Measurements from ENCODE around the gene ANKRD23. TPM values are rescaled to one million over a fixed set of nuclear protein-coding genes. Genes with fewer than 3 reads are reported as not detected.

The ANKRD23 gene
- total RNA-seq, 2 donors from 2014 or later: 7.4 to 12.9 TPM

DNA sequence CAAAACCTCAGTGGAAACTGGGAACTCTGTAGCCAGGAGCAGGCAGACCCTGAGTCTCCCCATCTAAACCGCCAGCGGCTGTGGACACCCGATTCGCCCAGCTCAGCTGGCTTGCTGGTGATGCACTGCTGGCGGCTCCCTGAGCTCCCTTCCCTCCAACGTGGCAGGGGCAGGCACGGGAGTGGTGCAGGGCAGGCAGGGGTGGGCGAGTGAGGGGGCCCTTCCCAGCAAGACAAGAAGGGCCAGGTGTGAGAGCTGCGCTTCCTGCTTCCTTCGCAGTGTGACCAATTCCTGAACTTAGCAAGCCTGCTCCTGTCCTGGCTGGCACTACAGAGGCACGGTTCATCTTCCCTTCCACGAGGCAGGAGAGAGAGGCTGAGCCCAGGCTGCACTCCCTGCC is 38.4 kb upstream of the ANKRD23 start:
- Mint-ChIP-seq H3K27ac (no peak overlapping the region), H3K36me3 (no peaks in the 10 kb centered on the region), H3K9me3 (no peaks in the 10 kb centered on the region), H3K4me1 (ENCODE audit: low read depth in 2 of 2) (peaks cover 0 to 3% of the 10 kb centered on the region in 2 donors), H3K4me3 (no peak overlapping the region), H3K27me3 (no peaks in the 10 kb centered on the region)
- no peak for DNase-seq (ENCODE audit: low spot score)
- no peak for ATAC-seq

DNA sequence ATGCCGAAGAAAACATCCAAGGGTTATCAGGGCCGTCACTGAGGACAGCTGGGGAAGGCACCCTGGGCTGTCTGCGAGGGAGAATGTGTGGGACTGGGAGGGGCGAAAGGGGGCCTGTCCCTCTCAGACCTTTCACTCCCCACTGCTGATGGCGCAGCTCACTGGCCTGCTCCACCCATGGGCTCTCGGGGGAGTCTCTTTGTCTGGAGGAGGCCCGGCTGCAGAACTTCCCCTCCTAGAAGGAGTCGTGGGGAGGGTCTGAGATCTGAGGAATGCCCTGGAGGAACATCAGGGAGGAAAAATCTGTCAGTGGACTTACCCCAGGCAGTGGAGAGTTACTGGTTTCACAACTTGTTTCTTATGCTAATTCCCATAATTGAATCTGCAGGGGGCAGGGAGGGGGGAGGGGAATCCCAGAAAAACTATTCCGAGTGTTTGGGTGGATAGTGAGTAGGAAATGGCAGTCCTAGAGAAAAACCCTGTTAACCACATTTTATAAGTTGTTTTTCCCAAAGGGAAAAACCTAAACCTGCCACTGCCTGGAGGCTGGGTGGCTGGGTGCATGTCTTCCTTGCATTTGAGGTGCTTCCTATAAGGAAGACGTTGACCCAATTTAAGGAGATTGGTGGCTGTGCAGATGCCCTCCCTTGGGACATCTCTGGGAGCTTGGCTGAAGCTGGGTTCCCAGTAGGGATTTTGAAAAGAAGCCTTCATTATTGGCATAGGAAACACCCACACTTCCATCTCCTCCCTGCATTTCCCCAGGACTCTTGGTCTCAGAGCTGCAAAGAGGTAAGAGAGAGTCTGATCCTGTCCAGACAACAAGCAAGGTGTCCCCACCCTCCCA is 37.8 kb upstream of the ANKRD23 start:
- no peaks in the 10 kb centered on the region for H3K27me3 Mint-ChIP-seq
- DNase-seq (ENCODE audit: low spot score): no peak
- no peak overlapping the region for H3K4me3 Mint-ChIP-seq
- H3K36me3 Mint-ChIP-seq: no peaks in the 10 kb centered on the region
- peaks cover 0 to 4% of the 10 kb centered on the region in 2 donors for H3K4me1 Mint-ChIP-seq (ENCODE audit: low read depth in 2 of 2)
- H3K27ac Mint-ChIP-seq: no peak overlapping the region
- no peaks in the 10 kb centered on the region for H3K9me3 Mint-ChIP-seq
- ATAC-seq: no peak

DNA sequence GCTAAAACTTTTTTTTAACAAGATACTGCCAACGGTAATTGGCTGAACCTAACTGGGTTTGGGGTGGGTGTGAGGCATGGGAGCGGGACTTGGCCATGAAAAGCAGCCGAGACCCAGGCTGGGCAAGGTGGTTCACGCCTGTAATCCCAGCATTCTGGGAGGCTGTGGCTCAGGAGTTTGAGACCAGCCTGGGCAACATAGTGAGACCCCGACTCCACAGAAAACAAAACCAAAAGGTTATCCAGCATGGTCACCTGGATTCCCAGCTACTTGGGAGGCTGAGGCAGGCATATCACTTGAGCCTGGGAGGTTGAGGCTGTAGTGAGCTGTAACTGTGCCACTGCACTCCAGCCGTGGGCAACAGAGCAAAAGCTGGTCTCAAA is 37.1 kb upstream of the ANKRD23 start:
- no peaks in the 10 kb centered on the region for H3K9me3 Mint-ChIP-seq
- no peak overlapping the region for H3K27ac Mint-ChIP-seq
- no peak overlapping the region for H3K4me3 Mint-ChIP-seq
- no peaks in the 10 kb centered on the region for H3K36me3 Mint-ChIP-seq
- peaks cover 0 to 6% of the 10 kb centered on the region in 2 donors for H3K4me1 Mint-ChIP-seq (ENCODE audit: low read depth in 2 of 2)
- DNase-seq (ENCODE audit: low spot score) (no peak), ATAC-seq (no peak)
- no peaks in the 10 kb centered on the region for H3K27me3 Mint-ChIP-seq

DNA sequence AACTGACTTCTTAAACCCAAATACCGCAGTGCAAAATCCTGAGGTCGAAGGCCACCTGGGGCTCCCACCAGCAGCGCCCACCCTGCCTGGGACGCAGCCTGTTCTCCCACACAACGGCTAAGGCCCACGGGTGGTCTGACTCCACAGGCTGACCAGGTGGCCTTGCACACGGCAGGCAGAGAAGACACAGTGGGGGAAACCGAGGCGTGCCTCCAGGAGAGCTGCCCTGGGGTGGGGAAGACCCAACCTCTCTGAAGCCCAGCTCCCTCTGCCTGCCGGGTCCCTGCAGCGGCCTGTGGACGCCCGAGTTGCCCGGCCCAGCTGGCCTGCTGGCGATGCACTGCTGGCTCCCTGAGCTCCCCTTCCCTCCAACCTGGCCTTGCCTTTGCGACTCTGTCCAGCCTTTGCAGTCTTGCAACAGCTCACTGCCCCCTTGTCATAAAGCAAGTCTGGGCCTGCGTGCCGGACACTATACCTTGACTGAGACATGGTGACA is 35.8 kb upstream of the ANKRD23 start:
- peak overlapping the region in 1 of 2 donors; percentile 68 for H3K27ac Mint-ChIP-seq
- no peaks in the 10 kb centered on the region for H3K9me3 Mint-ChIP-seq
- no peak for ATAC-seq
- no peaks in the 10 kb centered on the region for H3K36me3 Mint-ChIP-seq
- no peak overlapping the region for H3K4me3 Mint-ChIP-seq
- H3K4me1 Mint-ChIP-seq (ENCODE audit: low read depth in 2 of 2): peaks cover 0 to 13% of the 10 kb centered on the region in 2 donors
- H3K27me3 Mint-ChIP-seq: no peaks in the 10 kb centered on the region
- no peak for DNase-seq (ENCODE audit: low spot score)

DNA sequence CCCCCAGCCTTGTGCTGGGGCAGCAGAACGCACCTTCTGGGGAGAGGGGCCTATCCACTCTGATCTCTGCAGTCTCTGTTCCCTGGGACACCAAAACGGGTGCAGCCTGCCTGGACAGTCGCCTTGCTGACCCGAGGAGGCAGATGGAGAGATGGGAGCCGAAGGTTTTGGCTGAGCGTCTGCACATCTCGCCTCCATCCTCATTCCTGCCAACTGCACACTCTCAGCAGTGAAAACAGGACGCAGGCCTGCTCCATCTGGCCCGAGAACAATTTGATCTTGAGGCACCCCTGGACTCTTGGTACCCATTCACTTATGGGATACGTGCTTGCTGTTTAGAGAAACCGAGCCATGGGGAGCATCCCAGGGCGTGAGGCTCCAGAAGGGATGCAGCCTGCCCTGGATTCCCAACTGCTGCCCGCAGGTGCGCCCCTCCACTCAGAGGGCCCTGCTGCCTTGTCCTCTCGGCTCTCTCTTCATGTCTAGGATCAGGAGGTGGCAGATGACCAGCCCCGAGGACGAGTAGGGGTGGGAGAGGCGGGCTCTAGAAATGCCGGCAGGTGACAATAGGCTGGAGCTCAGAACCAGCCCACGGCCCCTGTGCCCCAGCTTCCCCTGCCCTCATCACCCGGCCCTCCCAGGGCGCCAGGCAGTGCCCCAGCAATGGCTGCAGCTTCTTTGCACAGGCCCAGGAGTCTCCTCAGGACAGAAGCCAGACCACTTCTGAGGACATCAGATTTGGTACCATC is 35.1 kb upstream of the ANKRD23 start:
- DNase-seq (ENCODE audit: low spot score) (no peak), ATAC-seq (no peak)
- Mint-ChIP-seq H3K27ac (no peak overlapping the region), H3K4me1 (ENCODE audit: low read depth in 2 of 2) (peaks cover 0 to 16% of the 10 kb centered on the region in 2 donors), H3K27me3 (no peaks in the 10 kb centered on the region), H3K4me3 (no peak overlapping the region), H3K9me3 (no peaks in the 10 kb centered on the region), H3K36me3 (no peaks in the 10 kb centered on the region)

DNA sequence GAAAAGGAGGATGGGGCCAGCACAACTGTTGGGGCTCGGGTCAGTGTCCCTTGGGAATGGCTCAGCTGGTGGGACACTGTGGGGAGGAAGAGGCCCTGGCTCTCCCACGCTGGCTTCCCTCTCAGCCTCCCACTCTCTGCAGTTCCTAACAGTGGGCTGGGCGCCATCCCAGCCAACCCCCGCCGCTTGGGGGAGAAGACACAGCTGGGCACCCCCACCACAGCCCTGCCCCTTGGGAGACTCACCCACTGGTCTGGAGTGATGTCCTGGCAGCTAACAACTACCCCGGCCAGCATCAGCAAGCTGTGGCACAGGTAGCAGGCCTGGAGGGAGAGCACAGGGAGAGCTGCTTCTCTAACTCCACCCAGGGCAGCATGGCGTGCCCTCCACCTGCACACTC is 34.4 kb upstream of the ANKRD23 start:
- H3K9me3 Mint-ChIP-seq: no peaks in the 10 kb centered on the region

DNA sequence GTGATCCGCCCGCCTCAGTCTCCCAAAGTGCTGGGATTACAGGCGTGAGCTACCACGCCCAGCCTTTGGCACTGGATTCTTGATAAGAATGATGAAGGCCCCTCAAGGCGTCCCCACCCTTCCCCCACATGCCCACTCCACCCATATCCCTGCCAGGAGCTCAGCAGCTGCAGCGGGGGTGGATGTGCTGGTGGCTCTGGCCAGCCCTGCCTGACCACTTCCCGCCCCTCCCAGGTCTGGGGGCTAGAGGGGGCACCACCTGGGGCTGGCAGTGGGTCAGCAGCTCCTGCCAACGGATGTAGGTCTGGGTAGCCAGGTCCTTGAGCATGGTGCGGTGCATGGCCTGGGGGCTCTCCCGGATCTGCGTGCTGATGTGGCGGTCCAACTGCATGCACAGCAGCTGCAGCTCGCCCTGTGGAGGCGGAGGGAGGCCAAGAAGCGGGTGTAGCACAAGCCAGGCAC is 33.8 kb upstream of the ANKRD23 start:
- ATAC-seq: no peak
- no peaks in the 10 kb centered on the region for H3K27me3 Mint-ChIP-seq
- no peaks in the 10 kb centered on the region for H3K36me3 Mint-ChIP-seq

More for the DNA sequence above, 34.4 kb upstream of the ANKRD23 start:
- no peaks in the 10 kb centered on the region for H3K27me3 Mint-ChIP-seq
- DNase-seq (ENCODE audit: low spot score): no peak
- no peak for ATAC-seq
- H3K27ac Mint-ChIP-seq: no peak overlapping the region
- H3K36me3 Mint-ChIP-seq: no peaks in the 10 kb centered on the region
- H3K4me1 Mint-ChIP-seq (ENCODE audit: low read depth in 2 of 2): peaks cover 0 to 16% of the 10 kb centered on the region in 2 donors
- no peak overlapping the region for H3K4me3 Mint-ChIP-seq

DNA sequence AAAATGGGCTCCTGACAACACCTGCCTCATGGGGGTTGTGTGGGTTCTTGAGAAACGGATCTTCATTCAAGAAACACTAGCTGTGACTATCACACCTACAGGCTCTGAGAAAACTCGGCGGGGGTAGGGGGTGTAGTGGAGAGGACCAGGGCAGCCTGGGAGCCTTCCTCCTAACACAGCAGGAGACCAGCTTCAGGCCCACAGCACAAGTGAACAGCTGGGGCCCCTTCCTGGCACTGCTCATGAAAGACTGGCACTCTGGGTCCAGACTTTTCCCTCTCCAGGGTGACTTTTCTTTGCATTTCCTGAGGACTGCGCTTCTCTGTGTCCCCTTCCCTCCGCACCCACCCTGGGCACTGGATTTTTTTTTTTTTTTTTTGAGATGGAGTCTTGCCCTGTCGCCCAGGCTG is 33.2 kb upstream of the ANKRD23 start:
- peak in 1 of 2 donors; percentile 10 for ATAC-seq
- H3K27ac Mint-ChIP-seq: no peak overlapping the region
- H3K27me3 Mint-ChIP-seq: no peaks in the 10 kb centered on the region

More for the DNA sequence above, 33.8 kb upstream of the ANKRD23 start:
- Mint-ChIP-seq H3K9me3 (no peaks in the 10 kb centered on the region), H3K4me3 (no peak overlapping the region), H3K27ac (no peak overlapping the region), H3K4me1 (ENCODE audit: low read depth in 2 of 2) (peaks cover 0 to 16% of the 10 kb centered on the region in 2 donors)
- DNase-seq (ENCODE audit: low spot score): no peak

DNA sequence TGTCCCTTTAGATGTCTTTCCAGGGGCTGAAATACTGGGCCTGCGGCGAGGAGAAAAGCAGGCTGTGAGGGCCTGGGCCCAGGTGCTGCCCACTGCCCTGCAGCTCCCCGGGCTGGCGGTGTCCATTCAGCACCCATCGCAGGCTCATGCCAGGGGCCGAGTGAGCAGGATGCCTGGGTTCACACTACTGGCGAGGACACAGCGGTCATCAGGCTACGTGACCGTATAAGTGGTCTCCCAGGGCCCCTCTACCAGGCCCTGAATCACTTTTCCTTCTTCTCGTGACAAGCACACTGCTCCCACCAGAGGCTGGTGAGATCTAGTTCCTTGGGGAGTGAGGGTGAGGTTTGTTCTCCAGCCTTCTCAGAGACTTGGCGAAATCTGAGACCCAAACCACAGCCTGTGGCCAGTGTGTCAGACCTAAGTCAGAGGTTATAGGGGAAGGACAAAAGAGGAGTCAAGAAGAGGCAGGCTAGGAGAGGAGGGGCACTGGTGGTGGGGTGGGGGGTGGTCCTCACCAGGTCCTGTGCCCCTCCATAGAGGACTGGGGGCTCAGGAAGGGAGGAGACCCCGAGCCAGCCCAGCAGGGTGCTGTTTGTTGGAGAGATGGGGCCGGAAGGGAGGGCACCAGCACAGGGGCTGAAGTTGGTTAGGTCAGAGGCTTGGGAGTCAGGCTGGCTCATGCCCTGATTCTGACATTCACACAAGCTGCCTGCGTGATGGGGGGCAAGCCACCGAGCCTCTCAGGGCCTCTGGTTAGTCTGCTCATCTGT is 32.6 kb upstream of the ANKRD23 start:
- Mint-ChIP-seq H3K4me3 (no peak overlapping the region), H3K9me3 (no peaks in the 10 kb centered on the region), H3K27ac (no peak overlapping the region), H3K36me3 (no peaks in the 10 kb centered on the region), H3K27me3 (no peaks in the 10 kb centered on the region), H3K4me1 (ENCODE audit: low read depth in 2 of 2) (peaks cover 0 to 16% of the 10 kb centered on the region in 2 donors)
- DNase-seq (ENCODE audit: low spot score) (no peak), ATAC-seq (peak; percentile 25)

More for the DNA sequence above, 33.2 kb upstream of the ANKRD23 start:
- Mint-ChIP-seq H3K4me1 (ENCODE audit: low read depth in 2 of 2) (peaks cover 0 to 16% of the 10 kb centered on the region in 2 donors), H3K36me3 (no peaks in the 10 kb centered on the region), H3K9me3 (no peaks in the 10 kb centered on the region), H3K4me3 (no peak overlapping the region)
- no peak for DNase-seq (ENCODE audit: low spot score)

DNA sequence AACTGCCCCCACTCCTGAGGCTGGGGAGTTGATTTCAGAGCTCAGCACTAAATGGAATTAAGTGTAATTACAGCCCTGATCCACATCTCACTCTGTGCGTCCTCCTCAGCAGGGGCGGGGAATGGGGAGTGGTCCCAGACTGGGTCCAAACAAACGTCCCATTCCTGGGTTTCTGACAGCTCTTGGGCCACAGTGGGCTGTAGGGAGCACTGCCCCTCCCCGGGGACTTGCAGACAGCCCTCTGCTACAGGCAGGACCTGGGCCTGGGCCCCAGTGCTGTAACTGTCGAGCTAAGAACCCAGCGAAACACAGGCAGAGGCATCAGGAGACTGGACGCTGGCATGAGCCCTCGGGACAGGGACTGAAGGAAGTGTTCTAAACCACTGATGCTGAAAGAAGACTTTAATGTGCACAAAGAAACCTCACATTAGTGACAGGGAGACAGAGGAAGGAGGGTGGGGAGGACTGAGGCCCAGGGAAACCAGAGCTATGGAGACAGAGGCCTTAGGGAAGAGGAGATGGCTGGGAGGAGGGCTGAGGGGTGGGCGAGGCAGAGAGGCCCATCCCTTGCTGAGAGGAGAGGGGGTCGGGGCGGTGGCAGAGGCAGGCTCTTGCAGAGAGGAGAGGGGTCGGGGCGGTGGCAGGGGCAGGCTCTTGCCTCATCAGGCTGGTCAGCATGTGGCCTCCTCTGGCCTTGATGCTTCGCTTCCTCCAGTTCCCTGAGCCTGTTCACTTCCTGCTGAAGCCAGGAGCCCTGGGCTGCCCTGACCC is 31.9 kb upstream of the ANKRD23 start:
- Mint-ChIP-seq H3K36me3 (no peaks in the 10 kb centered on the region), H3K9me3 (no peaks in the 10 kb centered on the region), H3K4me3 (no peak overlapping the region), H3K27ac (peak overlapping the region in 1 of 2 donors; percentile 67), H3K27me3 (no peaks in the 10 kb centered on the region), H3K4me1 (ENCODE audit: low read depth in 2 of 2) (peaks cover 3 to 19% of the 10 kb centered on the region in 2 donors)
- peak in 1 of 2 donors; percentile 17 for ATAC-seq
- no peak for DNase-seq (ENCODE audit: low spot score)

DNA sequence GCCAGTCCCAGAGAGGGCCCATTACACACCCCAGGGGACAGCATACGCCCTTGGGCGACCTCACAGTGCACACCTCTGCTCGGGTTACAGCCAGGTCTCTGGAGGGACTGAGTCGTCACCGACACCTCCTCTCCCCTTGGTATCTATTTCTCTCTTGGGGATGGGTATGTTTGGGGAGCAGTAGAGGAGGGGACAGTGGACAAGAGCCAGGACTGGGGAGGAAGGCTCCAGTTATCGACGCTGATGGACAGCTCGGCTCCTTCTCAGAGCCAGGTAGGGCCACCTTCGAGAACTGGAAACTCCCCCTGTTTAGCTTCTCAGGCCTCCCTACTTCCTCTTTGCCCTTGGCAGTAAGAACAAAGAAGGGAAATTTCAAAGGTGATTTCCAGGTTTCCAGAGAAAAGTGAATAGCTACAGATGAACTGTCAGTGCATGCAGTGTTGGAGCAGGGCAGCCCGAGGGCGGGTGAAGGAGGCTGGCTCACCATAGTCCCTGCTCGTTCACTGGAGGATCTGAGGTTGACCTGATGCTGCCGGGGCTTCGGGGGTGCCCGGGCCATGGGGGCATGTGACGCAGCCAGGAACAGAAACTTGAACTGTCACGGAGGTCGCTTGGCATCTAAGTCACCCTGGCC is 30.5 kb upstream of the ANKRD23 start:
- ATAC-seq (no peak), DNase-seq (ENCODE audit: low spot score) (no peak)
- no peaks in the 10 kb centered on the region for H3K27me3 Mint-ChIP-seq
- peaks cover 7 to 22% of the 10 kb centered on the region in 2 donors for H3K4me1 Mint-ChIP-seq (ENCODE audit: low read depth in 2 of 2)
- no peak overlapping the region for H3K4me3 Mint-ChIP-seq
- H3K36me3 Mint-ChIP-seq: no peaks in the 10 kb centered on the region
- H3K27ac Mint-ChIP-seq: peak overlapping the region in 1 of 2 donors; percentile 59
- no peaks in the 10 kb centered on the region for H3K9me3 Mint-ChIP-seq

DNA sequence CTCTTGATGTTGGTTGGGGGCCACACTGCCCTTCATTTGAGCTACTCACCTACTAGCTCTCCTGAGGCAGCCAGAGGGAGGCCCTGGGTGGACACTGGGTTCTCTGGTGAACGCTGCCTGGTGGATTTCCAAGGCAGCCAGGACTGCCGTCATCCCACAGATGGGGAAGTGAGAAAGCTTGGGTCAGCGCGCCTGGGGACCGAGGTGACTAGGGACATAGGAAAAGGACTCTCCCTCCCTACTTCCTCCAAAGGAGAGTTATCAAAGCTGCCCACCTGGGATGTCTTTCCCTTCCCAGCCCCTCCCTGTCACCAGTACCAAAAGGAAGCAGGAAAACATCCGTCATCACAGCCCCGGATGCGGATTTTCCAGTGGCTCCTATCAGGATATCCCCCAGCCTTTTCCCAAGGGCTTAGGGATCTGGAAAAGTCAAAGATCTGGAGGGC is 29.9 kb upstream of the ANKRD23 start:
- DNase-seq (ENCODE audit: low spot score) (no peak), ATAC-seq (no peak)
- Mint-ChIP-seq H3K36me3 (no peaks in the 10 kb centered on the region), H3K27me3 (no peaks in the 10 kb centered on the region), H3K4me1 (ENCODE audit: low read depth in 2 of 2) (peaks cover 7 to 22% of the 10 kb centered on the region in 2 donors), H3K27ac (no peak overlapping the region), H3K9me3 (no peaks in the 10 kb centered on the region), H3K4me3 (no peak overlapping the region)

Data from natural killer cell treated with Interleukin-12 subunit alpha and Interleukin-12 subunit beta and Interleukin-15 and Interleukin-18, amount 100 ng/mL, for 72 hours (primary cell).